CD4-positive, alpha-beta T cell treated with Interferon alpha-2 for 1 hour (primary cell): ENCODE results near the gene STK32C.
A peak's percentile ranks its signal among the peaks of the same experiment; 100 is the strongest.
"Not testable (repeated sequence)": the region's sequence is repeated elsewhere in the genome, so short reads cannot be mapped to it uniquely, and the experiment has no call there.

ENCODE experiments used
- DNase-seq, 2 donors: peaks; one replicate each; pipeline ENCODE4 v3.0.0-alpha.2; 2020 to 2022

Gene STK32C

GRCh38 chr10:132336919-132337407, 29.2 kb upstream of the STK32C start:
- peak in 1 of 2 donors; percentile 15 for DNase-seq

- DNase-seq: no peak
Measured at GRCh38 chr10:132336064-132336746, 28.5 kb upstream of the STK32C start.

DNA sequence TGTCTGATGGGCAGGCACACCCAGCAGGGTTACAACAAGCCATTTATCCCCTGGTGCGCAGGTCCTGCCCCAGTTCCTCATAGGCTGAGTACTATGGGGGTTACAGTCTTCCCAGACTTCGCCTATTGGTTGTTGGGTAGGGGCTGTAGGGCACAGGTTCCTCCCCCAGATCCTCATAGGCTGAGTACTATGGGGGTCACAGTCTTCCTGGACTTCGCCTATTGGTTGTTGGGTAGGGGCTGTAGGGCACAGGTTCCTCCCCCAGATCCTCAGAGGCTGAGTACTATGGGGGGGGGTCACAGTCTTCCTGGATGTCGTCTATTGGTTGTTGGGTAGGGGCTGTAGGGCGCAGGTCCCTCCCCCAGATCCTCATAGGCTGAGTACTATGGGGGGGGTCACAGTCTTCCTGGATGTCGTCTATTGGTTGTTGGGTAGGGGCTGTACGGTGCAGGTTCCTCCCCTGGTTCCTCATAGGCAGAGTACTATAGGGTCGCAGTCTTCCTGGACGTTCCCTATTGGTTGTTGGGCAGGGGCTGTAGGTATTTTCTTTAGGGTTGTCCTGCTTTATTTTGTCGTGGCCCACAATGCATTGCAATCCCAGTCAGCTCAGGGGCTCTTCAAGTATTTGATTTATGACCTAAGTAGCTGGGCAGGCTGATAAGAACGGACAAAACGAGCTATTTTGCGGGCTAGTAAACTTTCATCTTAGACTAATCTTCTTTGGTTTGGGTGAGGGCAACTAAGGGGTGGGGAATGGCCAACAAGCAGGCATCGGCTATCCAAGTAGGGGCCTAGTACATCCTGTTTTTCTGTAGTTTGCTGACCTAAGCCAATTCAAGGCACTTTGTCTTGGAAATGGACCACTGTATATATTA, 27.7 kb upstream of the STK32C start:
- DNase-seq: peak; percentile 22 to 76

DNA sequence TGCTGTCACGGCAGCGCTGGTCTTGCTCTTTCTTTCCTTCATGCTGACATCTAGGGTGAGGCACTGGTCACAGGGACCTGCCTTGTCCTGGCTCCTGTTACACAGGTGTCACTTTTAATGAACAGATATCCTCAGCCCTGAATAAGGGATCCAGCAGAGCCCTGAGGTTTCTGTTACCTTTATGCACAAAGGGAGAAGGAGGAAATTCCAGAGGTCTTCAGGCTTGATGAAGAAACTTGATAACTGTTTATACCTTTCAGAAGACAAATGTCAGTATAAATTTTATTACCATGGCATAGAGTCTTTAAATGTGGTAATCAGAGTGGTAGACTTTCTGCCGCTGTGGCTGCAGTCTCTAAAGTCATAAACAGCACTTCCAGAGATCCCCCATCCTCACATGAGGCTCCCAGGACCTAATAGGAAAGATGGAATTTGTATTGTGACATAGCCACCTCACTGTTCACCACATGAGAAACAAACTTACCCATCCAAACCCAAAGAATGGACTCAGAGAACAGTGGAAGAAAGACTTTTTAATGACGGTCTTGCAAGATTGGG, 27.0 kb upstream of the STK32C start:
- DNase-seq: no peak

DNA sequence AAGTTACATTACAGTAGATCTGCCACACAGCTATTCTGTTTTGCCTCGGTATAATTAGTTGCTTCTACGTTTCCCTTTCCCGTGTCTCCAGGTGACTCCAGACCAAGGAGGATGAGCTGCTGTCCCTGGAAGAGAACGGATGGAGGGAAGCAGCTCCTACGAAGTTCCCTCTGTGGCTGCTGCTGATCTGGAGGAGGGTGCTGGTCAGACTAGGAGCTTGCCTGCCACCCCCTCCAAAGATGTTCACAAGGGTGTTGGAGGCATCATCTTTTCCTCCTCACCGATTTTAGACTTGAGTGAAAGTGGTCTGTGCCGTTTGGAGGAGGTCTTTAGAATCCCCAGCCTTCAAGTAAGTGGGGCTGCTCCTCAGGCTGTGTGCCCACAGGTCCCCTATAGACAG, 25.6 kb upstream of the STK32C start:
- no peak for DNase-seq

- no peak for DNase-seq
Measured at GRCh38 chr10:132332433-132332754, 24.6 kb upstream of the STK32C start.

GRCh38 chr10:132331601-132332432, 24.1 kb upstream of the STK32C start, which contains the start of gene LRRC27:
Gene LRRC27 (plus strand): TSS chr10:132332193. CDS start chr10:132333525, 1,332 bp downstream.
- peak; percentile 99 to 100 for DNase-seq

DNA sequence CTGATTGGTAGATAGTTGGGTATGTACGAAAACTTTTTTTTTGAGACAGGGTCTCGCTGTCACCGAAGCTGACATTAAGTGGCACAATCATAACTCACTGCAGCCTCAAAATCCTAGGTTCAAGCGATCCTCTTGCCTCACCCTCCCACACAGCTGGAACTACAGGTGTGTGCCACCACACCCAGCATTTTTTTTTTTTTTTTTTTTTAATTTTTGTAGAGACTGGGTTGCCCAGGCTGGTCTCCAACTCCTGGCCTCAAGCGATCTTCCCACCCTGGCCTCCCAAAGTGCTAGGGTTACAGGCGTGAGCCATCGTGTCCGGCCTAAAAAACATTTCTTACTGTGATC, 22.7 kb upstream of the STK32C start:
- no peak for DNase-seq

DNA sequence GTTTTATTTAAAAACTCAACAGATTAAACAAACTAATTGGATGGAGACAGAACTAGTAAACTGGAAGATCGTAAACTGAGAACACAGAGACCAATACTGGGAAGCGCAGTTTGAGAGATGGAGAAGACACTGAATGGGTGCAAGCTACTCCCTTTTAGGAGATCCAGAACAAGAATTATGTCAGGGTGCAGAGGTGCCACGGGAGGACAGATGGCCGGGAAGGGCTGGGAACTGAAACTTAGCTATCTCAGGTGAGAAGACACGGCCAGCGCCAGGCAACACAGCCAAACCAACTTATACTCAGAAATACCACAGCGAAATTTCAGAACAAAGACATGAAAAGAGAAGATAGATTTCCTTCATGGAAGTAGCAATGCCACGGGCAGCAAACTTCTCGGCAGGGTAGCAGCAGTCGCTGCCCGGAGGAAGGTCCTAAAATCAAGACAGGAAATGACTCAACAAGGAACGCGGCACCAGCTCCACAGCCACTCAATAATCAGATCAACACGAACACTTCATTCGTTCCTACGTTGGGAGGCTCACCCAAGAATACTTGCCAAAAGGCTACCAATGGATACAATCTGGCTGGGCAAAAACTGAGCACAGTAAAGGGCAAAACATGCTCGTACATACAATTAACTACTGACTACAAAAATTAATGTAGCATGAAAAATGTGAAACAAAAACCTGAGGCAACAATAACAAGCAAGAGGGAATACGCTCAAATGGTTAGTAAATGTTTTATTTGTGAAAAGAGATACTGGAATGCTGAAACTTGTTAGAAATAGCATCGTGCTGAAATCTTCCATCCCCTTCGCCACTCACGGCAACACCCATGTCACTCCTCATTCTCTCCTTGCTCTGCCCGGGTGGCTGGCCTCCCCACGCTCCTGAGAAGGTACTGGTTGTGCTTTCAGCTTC, 22.1 kb upstream of the STK32C start:
- peak; percentile 23 to 49 for DNase-seq

- DNase-seq: no peak
Measured at GRCh38 chr10:132328738-132329137, 21.0 kb upstream of the STK32C start.

- DNase-seq: no peak
Measured at GRCh38 chr10:132328106-132328505, 20.4 kb upstream of the STK32C start.

DNA sequence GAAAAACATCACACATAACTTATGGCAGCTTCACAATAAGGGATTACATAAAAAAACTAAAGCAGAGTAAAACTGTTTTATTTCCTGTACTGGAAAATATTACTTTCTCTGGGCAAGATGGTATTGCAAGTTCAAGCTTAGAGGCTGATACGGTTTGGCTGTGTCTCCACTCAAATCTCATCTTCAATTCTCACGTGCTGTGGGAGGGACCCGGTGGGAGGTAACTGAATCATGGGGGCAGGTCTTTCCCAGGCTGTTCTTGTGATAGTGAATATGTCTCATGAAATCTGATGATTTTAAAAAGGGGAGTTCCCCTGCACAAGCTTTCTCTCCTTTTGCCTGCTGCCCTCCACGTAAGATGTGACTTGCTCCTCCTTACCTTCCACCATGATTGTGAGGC, 19.2 kb upstream of the STK32C start:
- no peak for DNase-seq

DNA sequence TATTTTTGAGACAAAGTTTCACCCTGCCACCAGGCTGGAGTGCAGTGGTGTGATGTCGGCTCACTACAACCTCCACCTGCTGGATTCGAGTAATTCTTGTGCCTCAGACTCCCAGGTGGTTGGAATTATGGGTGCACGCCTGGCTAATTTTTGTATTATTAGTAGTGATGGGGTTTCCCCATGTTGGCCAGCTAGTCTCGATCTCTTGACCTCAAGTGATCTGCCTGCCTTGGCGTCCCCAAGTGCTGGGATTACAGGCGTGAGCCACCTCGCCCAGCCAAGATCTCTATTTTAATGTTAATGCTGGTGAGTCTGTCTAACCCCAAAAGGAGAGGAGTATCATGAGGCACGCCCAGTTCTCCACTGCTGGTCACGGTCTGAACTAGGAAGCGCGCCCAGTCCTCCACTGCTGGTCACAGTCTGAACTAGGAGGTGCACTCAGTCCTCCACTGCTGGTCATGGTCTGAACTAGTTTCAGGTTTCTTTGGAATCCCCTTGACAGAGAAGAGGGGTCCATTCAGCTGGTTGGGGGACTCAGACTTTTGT, 18.7 kb upstream of the STK32C start:
- no peak for DNase-seq

- no peak for DNase-seq
Measured at GRCh38 chr10:132324186-132324585, 16.4 kb upstream of the STK32C start.

DNA sequence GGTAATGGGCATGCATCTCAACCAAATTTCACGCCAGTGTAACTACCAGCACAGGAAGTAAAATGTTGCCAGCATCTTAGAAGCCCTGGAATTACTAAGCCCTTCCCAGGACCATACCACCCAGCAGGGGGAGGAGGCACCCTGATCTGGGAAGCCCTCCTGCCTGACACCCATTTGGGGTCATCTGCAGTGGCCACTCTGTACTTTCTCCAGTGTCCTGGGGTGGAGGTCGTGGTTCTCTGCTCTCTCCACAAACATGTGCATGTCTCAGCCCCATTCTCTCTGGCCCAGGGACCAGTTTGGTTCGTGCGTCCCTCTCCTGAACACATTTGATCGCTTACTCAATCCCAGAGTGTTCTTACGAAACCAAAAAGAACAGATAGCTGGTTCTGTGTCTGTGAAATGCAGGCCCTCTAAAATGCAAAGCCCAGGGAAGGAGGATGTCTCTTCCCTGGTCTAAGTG, 14.9 kb upstream of the STK32C start:
- DNase-seq: no peak

DNA sequence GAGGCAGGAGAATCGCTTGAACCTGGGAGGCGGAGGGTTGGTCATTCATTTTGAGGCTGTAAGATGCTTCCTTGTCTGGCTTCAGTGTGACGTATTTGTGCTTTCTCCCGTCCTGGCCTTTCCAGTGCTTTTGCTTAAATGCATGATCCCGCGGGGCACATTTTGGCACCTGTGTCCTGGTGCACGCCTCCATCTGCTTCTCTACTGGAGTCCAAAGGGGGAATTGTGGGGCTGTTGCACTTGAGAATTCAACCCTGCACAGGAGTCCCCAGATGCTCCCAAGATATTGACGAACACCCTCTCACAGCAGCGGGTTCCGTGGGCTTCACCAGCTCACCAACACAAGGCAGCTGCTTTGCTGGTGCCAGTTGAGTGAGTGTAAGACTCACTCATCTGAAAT, 14.0 kb upstream of the STK32C start:
- no peak for DNase-seq

GRCh38 chr10:132320654-132321469, 13.1 kb upstream of the STK32C start:
- no peak for DNase-seq

GRCh38 chr10:132319853-132320653, 12.3 kb upstream of the STK32C start:
- DNase-seq: peak in 1 of 2 donors; percentile 31

DNA sequence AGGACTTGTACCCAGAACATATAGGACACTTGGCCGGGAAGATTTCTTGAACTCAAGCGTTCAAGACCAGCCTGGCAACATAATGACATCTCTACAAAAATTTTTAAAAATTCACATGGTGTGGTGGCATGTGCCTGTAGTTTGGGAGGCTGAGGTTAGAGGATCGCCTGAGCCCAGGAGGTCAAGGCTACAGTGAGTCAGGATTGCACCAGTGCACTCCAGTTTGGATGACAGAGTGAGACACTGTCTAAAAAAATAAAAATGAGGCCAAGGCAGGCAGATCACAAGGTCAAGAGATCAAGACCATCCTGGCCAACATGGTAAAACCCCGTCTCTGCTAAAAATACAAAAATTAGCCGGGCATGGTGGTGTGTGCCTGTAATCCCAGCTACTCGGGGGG, 9.7 kb upstream of the STK32C start:
- DNase-seq: not testable (repeated sequence)

GRCh38 chr10:132316133-132316532, 8.4 kb upstream of the STK32C start:
- no peak for DNase-seq
